H9 (cell line): ENCODE measurements around the gene CARD6. TPM values are rescaled to one million over a fixed set of nuclear protein-coding genes. Genes with fewer than 3 reads are reported as not detected.
"Not testable (repeated sequence)": the region's sequence is repeated elsewhere in the genome, so short reads cannot be mapped to it uniquely, and the experiment has no call there.

Experiments used
- DNase-seq: peaks from one replicate; pipeline ENCODE4 v3.0.0-alpha.2; 2017
- H2AFZ ChIP-seq: one replicate; pipeline ENCODE4 v1.6.1; 2013; ENCODE audit warnings: mild to moderate bottlenecking, low read length, control low read depth, moderate library complexity
- H2AK5ac ChIP-seq: 2 replicates; pipeline ENCODE4 v1.6.1; 2013; ENCODE audit warnings: low read length, control low read depth, mixed read lengths; ENCODE audit not compliant: insufficient read length
- H2BK120ac ChIP-seq: one replicate; pipeline ENCODE4 v1.6.1; 2013; ENCODE audit warnings: low read depth, mild to moderate bottlenecking, low read length, control low read depth, inconsistent platforms; ENCODE audit not compliant: poor library complexity, severe bottlenecking
- H2BK12ac ChIP-seq: 2 replicates; pipeline ENCODE4 v1.6.1; 2013; ENCODE audit warnings: low read length, control low read depth, mixed read lengths, low read depth; ENCODE audit not compliant: insufficient read length
- H2BK15ac ChIP-seq: 2 replicates; pipeline ENCODE4 v1.6.1; 2013; ENCODE audit warnings: low read depth, low read length, control low read depth
- H2BK20ac ChIP-seq: one replicate; pipeline ENCODE4 v1.6.1; 2013; ENCODE audit warnings: low read depth, mild to moderate bottlenecking, low read length, control low read depth, inconsistent platforms; ENCODE audit not compliant: poor library complexity, severe bottlenecking
- H2BK5ac ChIP-seq: 2 replicates; pipeline ENCODE4 v1.6.1; 2013; ENCODE audit warnings: low read length, control low read depth, mixed read lengths; ENCODE audit not compliant: insufficient read length
- H3K14ac ChIP-seq: 2 replicates; pipeline ENCODE4 v1.6.1; 2013; ENCODE audit warnings: low read length, control low read depth; ENCODE audit not compliant: insufficient read depth
- H3K18ac ChIP-seq: 2 replicates; pipeline ENCODE4 v1.6.1; 2013; ENCODE audit warnings: low read depth, mild to moderate bottlenecking, mixed read lengths, low read length, control low read depth; ENCODE audit not compliant: insufficient read length
- H3K23ac ChIP-seq: 2 replicates; pipeline ENCODE4 v1.6.1; 2013; ENCODE audit warnings: low read length, control low read depth, mixed read lengths, low read depth; ENCODE audit not compliant: insufficient read length
- H3K23me2 ChIP-seq: 2 replicates; pipeline ENCODE4 v1.6.1; 2013; ENCODE audit warnings: low read depth, mild to moderate bottlenecking, mixed read lengths, low read length, control low read depth; ENCODE audit not compliant: insufficient read length, poor library complexity, severe bottlenecking
- H3K27ac ChIP-seq: 2 replicates; pipeline ENCODE4 v1.5.1; 2013; ENCODE audit warnings: low read length, control low read depth, mixed read lengths, low read depth; ENCODE audit not compliant: insufficient read length
- H3K27me3 ChIP-seq: 2 replicates; pipeline ENCODE4 v1.6.1; 2013; ENCODE audit warnings: low read length, control low read depth, inconsistent platforms; ENCODE audit not compliant: insufficient read depth
- H3K4ac ChIP-seq: 2 replicates; pipeline ENCODE4 v1.6.1; 2013; ENCODE audit warnings: low read depth, mild to moderate bottlenecking, control low read depth, inconsistent platforms, low read length, moderate library complexity
- H3K4me1 ChIP-seq: 2 replicates; pipeline ENCODE4 v1.6.1; 2013; ENCODE audit warnings: low read length, control low read depth, inconsistent platforms; ENCODE audit not compliant: insufficient read depth
- H3K4me2 ChIP-seq: 2 replicates; pipeline ENCODE4 v1.6.1; 2013; ENCODE audit warnings: low read length, control low read depth, mixed read lengths; ENCODE audit not compliant: insufficient read length, insufficient read depth
- H3K56ac ChIP-seq: 2 replicates; pipeline ENCODE4 v1.6.1; 2013; ENCODE audit warnings: low read depth, mild to moderate bottlenecking, mixed read lengths, low read length, control low read depth; ENCODE audit not compliant: insufficient read length
- H3K79me1 ChIP-seq: 2 replicates; pipeline ENCODE4 v1.6.1; 2013; ENCODE audit warnings: low read depth, mild to moderate bottlenecking, moderate library complexity, low read length, control low read depth, inconsistent platforms; ENCODE audit not compliant: insufficient read depth, poor library complexity, severe bottlenecking
- H3K79me2 ChIP-seq: 2 replicates; pipeline ENCODE4 v1.6.1; 2013; ENCODE audit warnings: low read length, control low read depth, inconsistent platforms; ENCODE audit not compliant: insufficient read depth
- H3K9ac ChIP-seq: 2 replicates; pipeline ENCODE4 v1.6.1; 2013; ENCODE audit warnings: low read length, control low read depth, mixed read lengths; ENCODE audit not compliant: insufficient read length; ENCODE audit errors: extremely low read depth
- H3K9me3 ChIP-seq: one replicate; pipeline ENCODE4 v1.6.1; 2013; ENCODE audit warnings: low read depth, low read length, inconsistent platforms; ENCODE audit not compliant: control insufficient read depth
- H3T11ph ChIP-seq: one replicate; pipeline ENCODE4 v1.6.1; 2013; ENCODE audit warnings: mild to moderate bottlenecking, low read length, control low read depth, inconsistent platforms
- H4K20me1 ChIP-seq: one replicate; pipeline ENCODE4 v1.6.1; 2013; ENCODE audit not compliant: control insufficient read depth, insufficient read length, insufficient read depth
- H4K5ac ChIP-seq: 2 replicates; pipeline ENCODE4 v1.6.1; 2013; ENCODE audit warnings: low read depth, mild to moderate bottlenecking, mixed read lengths, low read length, control low read depth; ENCODE audit not compliant: insufficient read length
- H4K8ac ChIP-seq: replicated peaks from 2 replicates; pipeline ENCODE4 v1.6.1; 2013; ENCODE audit warnings: low read length, control low read depth, mixed read lengths, low read depth; ENCODE audit not compliant: insufficient read length
- H4K91ac ChIP-seq: 2 replicates; pipeline ENCODE4 v1.6.1; 2013; ENCODE audit warnings: low read depth, mild to moderate bottlenecking, moderate library complexity, mixed read lengths, low read length, control low read depth; ENCODE audit not compliant: insufficient read length
- H3K27ac Mint-ChIP-seq, 3 experiments: 2 replicates in 2 of 3; 3 replicates in 1 of 3; pipeline ENCODE4 v1.8.0; 2020 to 2021; ENCODE audit warnings: mixed read lengths in 3 of 3, mild to moderate bottlenecking in 1 of 3, moderate library complexity in 1 of 3
- H3K27me3 Mint-ChIP-seq: 2 replicates; pipeline ENCODE4 v1.8.0; 2021; ENCODE audit warnings: low read depth, mild to moderate bottlenecking, moderate library complexity, mixed read lengths
- H3K36me3 Mint-ChIP-seq, 3 experiments: 2 replicates in 2 of 3; 3 replicates in 1 of 3; pipeline ENCODE4 v1.8.0; 2020 to 2021; ENCODE audit warnings: low read depth in 3 of 3, mixed read lengths in 3 of 3; ENCODE audit not compliant: insufficient read depth in 1 of 3
- H3K4me1 Mint-ChIP-seq, 2 experiments: 2 replicates each; pipeline ENCODE4 v1.8.0; 2020; ENCODE audit warnings: mixed read lengths in 2 of 2
- H3K4me3 Mint-ChIP-seq, 2 experiments: 2 replicates in 1 of 2; 3 replicates in 1 of 2; pipeline ENCODE4 v1.8.0; 2020 to 2021; ENCODE audit warnings: mild to moderate bottlenecking in 2 of 2, mixed read lengths in 2 of 2, moderate library complexity in 1 of 2
- H3K9me3 Mint-ChIP-seq, 2 experiments: 2 replicates in 1 of 2; 3 replicates in 1 of 2; pipeline ENCODE4 v1.8.0; 2020; ENCODE audit warnings: mild to moderate bottlenecking in 2 of 2, mixed read lengths in 2 of 2, moderate library complexity in 1 of 2
- WGBS: extraction: QIAGEN DNeasy Blood & Tissue Kit; methylation state at CpG from one replicate; pipeline ENCODE4 v1.1.7; 2013; ENCODE audit warnings: missing lambda C conversion rate, low lambda C conversion rate, mixed read lengths; ENCODE audit not compliant: insufficient read length; ENCODE audit errors: extremely low coverage; 5-methylcytosine and 5-hydroxymethylcytosine counted together
- total RNA-seq: library from RNA; stranded (reverse); gene quantifications from 2 replicates; pipeline ENCODE4 v1.2.1, GENCODE V29; 2021

Gene CARD6
- total RNA-seq, 1 experiment from 2014 or later = 0.35 TPM

DNA sequence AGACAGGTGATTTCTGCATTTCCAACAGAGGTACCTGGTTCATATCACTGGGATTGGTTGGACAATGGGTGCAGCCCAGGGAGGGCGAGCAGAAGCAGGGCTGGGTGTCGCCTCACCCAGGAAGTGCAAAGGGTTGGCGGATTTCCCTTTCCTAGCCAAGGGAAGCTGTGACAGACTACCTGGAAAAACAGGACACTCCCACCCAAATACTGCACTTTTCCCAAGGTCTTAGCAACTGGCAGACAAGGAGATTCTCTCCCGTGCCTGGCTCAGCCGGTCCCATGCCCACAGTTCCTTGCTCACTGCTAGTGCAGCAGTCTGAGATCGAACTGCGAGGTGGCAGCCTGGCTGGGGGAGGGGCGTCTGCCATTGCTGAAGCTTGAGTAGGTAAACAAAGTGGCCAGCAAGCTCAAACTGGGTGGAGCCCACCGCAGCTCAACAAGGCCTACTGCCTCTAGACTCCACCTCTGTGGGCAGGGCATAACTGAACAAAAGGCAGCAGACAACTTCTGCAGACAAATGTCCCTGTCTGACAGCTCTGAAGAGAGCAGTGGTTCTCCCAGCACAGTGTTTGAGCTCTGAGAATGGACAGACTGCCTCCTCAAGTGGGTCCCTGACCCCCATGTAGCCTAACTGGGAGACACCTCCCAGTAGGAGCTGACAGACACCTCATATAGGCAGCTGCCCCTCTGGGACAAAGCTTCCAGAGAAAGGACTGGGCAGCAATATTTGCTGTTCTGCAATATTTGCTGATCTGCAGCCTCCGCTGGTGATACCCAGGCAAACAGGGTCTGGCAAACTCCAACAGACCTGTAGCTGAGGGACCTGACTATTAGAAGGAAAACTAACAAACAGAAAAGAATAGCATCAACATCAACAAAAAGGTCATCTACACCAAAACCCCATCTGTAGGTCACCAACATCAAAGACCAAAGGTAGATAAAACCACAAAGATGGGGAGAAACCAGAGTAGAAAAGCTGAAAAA lies 54.6 kb downstream of the CARD6 start:
- H3K4ac ChIP-seq, H3K23me2 ChIP-seq, H3K36me3 Mint-ChIP-seq, H3T11ph ChIP-seq, H2AK5ac ChIP-seq, H2BK15ac ChIP-seq, H3K27me3 ChIP-seq, H2BK12ac ChIP-seq, H4K20me1 ChIP-seq, H3K79me2 ChIP-seq, H4K91ac ChIP-seq, H3K56ac ChIP-seq, H3K9me3 ChIP-seq, H3K4me1 ChIP-seq, H3K23ac ChIP-seq, H2BK120ac ChIP-seq, H3K79me1 ChIP-seq, H2BK20ac ChIP-seq, H3K14ac ChIP-seq, H2BK5ac ChIP-seq, H3K27ac ChIP-seq, H3K27me3 Mint-ChIP-seq: not testable (repeated sequence)
- peaks cover 22 to 23% of the 10 kb centered on the region in 2 experiments for H3K4me1 Mint-ChIP-seq
- Histone ChIP-seq H4K5ac (peak overlapping the region; percentile 53), H3K18ac (peak overlapping the region; percentile 62), H3K9ac (peak overlapping the region; percentile 23), H2AFZ (peak overlapping the region; percentile 62), H4K8ac (peak overlapping the region; percentile 84), H3K4me2 (peak overlapping the region; percentile 33)
- peak; percentile 56 for DNase-seq
- H3K27ac Mint-ChIP-seq = peak overlapping the region in 2 of 3 experiments; percentile 39 to 82; a peak in 4 of 7 replicates
- WGBS = no CpG with 5 or more reads among the region's 10 CpGs
- peaks cover 10 to 11% of the 10 kb centered on the region in 2 experiments; a peak in 4 of 5 replicates for H3K9me3 Mint-ChIP-seq
- peak overlapping the region in 1 of 2 experiments; percentile 46; a peak in 2 of 5 replicates for H3K4me3 Mint-ChIP-seq
